HG02973 (cell line): ENCODE results near the gene ZNF185.

Source experiments
- ATAC-seq: cut with Tn5 transposase; IDR thresholded peaks from one replicate; pipeline ENCODE4 v1.9.1; 2021; ENCODE audit warnings: moderate library complexity; ENCODE audit not compliant: unreplicated experiment

ZNF185 gene

DNA sequence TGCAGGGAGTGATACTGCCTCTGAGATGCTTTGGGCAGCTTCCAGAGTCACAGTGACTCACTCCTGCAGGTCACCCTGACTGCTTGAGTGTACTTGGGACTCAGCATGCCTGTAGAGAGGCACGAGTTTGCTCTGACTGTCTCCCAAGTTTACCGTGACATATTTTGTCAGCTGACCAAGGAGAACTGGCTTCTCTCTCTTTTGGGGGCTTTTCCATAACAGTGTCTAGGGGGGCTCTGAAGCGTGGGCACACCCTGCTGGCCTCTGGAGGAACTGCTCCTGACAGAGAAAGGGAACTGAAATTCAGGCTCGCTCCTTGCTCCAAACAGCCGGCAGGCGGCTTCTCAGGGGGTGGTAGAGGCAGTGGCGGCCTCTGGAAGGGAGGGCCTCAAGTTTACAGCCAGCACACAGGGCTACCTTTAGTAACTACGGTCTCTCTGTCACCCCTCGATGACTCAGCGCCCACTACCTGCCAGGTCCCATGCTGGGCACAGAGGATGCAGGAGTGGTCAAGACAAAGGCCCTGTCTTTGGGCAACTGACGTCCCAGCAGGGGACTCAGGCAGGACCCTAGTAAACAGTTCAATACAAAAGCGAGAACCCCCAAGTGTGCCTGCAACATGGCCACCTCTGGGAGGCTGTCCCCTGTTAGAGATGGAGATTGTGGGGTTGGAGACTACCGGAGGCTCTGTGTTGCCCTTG, 17.8 kb downstream of the ZNF185 start:
- ATAC-seq: peak; percentile 69

DNA sequence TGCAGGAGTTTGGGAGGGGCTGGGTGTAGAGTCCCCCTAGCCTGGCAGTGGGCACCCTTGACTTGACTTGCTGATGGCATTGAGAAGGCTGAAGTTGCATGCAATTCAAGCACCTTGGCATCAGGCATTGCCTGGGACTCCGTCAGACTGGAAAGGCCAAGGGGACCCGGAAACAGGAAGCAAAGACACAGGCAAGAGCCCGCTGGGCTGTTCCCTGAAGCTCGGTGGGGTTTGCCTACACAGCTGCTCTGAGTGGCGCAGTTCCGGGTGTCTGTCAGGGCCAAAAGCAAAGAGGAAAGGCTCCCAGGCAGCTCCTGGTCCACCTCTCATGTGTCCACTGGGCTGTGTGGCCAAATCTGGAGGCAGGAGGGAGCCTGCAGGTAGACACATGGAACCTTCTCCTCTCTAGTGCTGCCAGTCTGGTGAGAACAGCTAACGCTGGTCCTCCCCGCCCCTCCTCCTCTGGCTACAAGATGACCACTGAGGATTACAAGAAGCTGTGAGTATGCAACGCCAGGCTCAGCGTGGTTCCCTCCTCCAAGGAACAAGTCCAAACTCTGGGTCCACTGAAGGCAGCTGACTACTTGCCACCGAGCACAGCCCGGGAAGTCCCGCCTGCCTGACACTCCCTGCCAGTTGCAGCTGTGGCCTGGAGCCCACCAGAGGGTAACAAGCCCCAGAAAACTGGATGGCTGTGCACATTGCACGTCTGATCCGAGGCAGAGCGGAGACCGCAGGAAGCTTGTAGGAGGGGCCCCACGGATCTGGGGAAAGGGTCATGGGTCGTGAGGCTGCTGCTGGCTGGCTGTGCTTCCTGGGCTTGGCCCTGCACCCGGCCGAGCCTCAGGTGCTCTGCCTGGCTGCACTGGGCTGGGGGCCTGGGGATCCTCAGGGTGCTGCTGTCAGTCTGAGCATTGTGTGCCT, 20.1 kb downstream of the ZNF185 start:
- no peak for ATAC-seq

DNA sequence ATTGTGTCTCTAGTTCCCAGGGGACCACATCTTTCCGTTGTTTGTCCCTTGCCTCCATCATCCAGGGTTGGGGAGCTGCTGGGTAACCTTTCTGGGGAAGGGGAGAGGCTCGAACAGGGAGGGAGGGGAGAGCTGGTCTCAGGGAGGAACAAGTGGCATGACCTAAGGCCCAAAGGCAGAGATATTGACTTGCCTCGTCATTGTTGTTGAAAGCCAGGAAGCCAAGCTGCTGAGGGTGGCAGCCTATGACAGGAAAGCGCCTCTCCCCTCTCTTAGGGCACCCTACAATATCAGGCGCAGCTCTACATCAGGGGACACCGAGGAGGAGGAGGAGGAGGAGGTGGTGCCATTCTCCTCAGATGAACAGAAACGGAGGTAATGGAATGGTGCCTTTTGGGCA, 20.8 kb downstream of the ZNF185 start:
- no peak for ATAC-seq

DNA sequence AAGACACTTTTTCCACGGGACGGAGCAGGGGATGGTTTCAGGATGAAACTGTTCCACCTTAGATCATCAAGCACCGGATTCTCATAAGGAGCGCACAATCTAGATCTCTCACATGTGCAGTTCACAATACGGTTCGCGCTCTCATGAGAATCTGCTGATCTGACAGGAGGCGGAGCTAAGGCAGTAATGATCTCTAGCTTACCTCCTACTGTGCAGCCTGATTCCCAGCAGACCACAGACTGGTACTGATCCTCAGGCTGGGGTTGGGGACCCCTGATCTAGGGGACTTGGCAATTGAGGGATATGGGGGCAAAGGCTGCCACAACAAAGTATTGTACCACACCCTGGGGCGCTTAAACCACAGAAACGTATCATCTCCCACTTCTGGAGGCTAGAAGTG, 25.7 kb downstream of the ZNF185 start:
- no peak for ATAC-seq

DNA sequence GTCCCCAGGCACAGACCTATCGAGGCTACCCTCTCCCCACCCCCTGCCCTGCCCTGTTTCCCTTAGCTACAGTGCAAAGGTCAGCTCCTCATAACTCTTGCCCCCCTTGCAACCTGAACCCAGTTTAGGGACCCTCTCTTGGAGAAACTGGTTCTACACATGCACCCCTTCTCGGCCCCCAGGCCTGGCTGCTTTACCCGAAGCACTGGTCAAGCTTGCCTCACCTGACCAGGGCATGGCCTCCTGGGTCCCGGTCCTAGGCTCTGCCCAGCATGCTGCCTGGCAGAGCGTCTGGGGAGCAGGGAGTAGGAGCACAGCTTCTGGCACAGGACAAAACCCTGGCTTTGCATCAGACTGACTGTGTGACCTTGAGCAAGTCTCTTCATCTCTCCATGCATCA, 28.0 kb downstream of the ZNF185 start:
- no peak for ATAC-seq

DNA sequence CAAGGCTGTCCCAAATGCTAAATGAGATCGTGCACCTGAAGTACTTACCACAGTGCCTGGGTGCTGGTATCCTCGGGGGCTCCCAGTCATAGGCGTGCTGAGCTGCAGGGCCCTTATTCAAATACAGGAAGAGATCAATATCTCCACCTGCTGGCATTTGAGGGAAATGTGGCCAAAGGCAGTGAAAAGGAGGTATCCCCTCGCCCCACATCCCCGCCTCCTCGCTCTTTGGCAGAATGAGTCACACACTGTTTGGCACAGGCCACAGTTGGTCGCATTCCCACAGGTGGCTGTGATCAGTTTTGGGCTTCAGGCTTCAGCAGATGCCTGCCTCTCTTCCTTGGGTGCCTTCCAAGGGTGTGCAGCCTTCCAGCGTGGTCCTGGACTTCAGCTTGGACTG, 28.4 kb downstream of the ZNF185 start:
- peak; percentile 62 for ATAC-seq

DNA sequence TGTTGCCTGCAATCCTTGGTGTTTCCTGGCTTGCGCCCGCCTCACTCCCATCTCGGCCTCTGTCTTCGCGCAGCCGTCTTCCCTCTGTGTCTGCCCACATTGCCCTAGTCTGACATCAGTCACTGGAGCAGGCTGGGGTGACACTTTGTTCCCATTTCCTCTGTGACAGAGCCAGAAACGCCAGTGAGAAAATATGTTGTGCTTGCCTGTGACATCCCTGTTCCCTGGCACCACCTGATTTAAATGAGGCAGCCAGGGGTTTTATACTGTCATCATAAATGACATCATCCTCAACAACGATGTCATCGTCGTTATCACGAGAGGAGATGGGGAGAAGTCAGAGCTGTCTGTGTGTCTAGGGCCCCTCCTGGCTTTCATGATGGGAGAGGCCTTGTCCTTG, 29.1 kb downstream of the ZNF185 start:
- ATAC-seq: no peak

DNA sequence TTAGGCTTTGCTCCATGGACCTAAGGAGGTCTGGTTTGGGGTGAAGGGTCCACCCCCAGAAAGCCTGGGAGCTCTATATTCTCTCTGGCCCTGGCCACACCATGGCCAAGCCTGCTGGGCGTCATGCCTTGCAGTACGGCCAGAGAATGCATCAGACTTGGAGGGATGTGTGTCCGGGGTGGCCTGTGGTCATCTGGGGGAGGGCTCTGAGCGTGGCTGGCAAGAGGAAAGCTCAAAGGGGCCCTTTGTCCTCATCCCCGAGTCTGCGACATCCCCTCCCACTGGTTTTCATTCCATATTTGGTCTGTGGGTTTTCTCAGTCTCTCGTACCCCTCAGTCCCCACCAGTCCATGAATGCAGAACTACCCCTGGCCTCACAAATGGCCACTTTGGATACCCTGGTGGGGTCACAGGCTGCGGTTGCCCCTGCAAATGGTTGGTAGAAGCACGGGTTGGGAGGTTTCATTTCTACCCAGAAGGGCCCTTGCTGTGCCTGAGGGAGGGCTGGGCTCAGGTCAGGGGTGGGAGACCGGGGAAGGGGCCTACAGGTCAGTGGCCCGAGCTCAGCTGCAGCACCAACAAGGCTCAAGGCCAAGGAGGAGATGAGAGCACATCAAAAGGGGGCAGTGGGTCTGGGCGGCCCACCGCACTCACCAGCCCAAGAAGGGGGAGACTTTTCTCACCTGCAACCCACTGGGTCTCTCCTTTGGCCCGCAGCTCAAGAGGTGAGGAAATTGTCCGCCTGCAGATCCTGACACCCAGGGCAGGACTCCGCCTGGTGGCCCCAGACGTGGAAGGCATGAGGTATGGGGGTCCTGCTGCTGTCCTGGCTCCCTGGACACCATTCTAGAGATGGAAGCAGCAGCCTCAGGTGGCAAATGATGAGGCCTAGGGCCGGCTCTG, 30.2 kb downstream of the ZNF185 start:
- no peak for ATAC-seq

DNA sequence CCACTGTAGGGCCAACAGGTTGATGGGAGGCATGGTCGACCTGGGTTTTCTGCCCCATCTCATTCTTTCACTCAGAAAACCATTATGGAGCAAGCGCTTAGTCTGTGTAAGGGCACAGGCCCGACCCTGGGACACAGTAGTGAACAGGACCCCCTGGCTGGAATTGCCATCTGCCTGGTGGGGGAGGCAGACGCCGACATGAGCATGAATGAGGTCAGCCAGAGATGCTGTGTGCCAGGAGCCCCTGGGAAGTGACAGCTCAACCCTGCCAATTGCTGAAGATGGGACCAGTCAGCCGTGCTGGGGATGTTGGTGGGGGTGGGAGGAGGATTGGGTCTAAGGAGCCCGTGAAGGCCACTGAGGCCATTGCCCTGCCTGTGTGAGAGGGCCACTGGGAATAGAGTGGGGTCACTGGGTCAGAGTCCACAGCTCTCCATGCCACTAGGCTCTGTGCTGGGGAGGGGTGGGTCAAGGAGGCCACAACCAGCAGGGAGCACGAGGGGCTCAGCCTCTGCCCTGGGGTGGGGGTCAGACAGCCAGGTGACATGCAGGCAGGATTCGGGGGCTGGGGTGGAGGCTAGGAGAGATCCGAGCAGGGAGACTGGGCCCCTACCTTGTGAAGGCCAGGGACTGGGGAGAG, 31.0 kb downstream of the ZNF185 start:
- no peak for ATAC-seq

DNA sequence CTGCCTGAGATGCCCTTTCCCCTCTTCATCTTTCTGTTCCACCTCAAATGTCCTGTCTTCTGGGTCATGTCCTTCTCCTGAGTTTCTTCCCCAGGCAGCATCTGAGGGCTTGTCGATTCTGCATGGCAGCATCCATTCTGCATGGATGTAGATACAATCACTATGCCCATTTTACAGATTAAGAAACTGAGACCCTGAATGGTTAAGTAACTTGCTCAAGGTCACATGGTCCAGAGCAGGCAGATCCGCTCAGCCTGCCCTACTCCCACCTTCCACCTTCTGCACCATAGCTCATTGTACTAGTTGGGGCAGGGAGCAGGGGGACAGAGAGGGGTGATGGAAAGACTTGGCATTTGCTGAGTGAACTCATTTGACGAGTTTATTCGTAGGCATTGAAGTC, 32.0 kb downstream of the ZNF185 start:
- no peak for ATAC-seq

DNA sequence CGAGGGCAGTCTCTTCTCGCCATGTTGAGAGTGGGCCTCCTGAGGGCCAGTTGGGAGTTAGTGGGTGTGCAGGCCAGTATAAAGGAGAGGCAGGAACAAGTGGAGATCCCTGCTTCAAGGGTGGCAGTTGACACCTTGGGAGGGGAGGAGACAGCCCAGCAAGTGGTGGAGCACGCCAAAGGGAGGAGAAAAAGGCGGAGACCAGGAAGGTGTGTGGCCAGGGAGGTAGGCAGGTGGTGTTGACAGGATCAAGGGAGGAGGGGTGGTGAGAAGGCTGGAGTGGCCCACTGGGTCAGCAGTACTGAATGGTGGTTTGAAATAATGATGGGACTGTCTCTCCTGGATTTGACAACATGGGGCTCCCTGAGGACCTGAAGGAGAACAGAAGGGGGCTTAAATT, 32.6 kb downstream of the ZNF185 start:
- ATAC-seq: no peak

DNA sequence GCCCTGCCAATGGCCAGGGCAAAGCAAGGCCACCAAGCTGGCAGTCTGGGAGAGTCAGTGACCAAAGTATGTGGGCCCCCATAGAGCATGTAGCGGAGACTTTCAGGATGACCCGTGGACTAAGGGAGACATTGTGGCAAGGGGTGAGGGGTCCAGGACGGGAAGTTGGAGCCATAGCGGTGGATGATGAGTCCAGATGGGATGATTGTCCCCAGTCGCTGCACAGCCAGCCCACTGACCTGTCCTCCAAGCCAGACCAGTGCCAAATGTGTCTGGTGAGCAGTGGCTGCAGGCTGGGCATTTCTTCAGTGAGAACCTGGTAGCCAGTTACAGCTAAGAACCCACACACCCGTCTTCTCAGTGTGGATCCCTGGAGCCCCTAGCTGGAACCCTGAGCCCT, 34.3 kb downstream of the ZNF185 start:
- ATAC-seq: no peak

DNA sequence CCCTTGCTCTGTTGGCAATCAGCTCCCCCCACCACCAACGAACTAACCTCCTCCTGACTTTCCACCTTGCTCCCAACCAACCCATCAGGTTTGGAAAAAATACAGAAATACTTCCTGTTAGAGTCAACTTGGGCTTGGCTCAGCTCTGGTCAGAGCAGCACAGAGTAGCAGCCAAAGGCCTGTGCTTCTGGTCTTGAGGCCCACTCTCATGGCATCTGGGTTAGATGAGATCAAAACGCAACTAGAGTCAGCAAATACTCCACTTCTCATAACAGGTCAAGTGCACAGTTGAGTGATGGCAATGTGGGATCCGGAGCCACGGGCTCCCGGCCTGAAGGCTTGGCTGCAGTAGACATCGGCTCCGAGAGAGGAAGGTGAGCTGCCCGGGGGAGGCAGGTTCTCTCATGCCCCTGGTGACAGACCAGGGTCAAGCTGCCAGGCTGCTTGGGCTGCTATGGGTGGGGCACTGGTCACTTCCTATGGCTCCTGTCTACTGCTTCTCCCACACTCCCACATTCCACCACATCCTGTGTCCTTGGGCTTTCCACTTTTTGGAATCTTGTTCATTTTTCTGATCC, 34.8 kb downstream of the ZNF185 start:
- ATAC-seq: no peak

DNA sequence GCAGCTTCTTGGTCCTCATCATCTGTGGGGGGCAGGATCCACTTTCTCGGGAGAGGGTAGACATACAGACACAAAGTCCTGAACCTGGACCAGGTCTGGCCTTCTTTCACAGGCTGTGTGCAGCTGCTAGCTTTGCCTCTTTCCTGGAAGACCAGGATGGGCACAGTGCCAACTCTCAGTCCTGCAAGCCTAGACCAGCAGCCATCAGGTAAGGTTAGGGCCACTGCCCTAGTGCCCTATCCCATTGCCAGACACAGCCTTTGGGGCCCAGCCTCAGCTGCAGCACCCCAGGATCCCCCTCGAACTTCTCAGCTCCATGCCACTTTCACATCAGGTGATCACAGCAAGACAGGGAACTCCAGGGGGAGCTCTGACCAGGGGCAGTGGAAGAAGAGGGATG, 38.4 kb downstream of the ZNF185 start:
- ATAC-seq: no peak

DNA sequence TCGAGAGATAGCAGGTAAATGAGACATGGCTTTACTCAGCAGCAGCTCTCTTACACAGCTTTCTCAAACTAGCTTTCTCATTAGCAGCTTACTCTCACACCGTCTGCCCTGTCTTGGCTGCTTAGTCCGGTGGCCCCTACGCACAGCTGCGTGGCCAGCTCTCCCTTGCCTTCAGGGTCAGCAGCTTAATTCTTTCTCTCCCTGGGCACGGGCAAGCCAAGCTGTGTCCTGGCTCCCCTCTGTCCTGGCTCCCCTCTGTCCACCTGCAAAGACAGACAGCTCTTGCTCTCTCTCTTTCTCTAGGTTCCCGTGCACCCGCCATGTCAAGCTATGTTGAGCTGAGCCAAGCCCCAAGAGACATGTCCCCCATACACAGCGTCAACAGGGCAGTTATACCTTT, 39.4 kb downstream of the ZNF185 start:
- no peak for ATAC-seq

DNA sequence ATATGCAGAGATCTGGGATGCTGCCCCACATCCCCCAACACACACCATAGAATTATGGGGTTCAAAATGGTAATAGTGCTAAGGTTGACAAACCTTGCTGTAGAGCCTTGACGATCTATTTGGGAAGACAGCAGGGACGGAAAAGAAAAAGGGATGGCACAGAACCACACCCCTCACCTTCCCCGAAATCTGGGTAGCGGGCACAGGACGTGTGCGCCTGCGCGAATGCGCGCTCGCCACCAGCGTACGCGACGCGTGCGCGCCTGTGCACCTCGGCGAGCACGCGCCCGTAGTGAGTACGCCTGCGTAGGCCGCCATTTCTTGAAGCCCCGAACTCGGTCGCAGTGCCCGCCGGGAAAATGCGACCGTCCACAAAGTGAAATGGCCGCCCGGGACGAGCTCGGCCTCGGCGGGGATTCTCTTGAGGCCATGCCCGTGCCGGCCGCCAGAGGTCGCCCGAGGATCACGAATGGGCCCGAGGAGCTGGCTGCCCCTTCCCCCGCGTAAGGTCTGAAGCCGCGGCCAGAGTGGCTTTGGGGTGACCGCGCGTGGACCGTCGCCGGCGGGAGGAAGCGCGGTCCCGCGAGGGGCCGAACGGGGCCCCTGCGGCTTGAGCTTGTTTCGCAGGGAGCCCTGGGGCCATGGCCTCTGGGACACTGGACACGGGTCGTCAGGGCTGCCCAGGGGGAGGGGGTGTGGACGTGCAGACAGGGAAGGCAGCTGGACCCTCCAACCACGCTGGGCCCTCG, 43.6 kb downstream of the ZNF185 start:
- peak; percentile 90 for ATAC-seq

DNA sequence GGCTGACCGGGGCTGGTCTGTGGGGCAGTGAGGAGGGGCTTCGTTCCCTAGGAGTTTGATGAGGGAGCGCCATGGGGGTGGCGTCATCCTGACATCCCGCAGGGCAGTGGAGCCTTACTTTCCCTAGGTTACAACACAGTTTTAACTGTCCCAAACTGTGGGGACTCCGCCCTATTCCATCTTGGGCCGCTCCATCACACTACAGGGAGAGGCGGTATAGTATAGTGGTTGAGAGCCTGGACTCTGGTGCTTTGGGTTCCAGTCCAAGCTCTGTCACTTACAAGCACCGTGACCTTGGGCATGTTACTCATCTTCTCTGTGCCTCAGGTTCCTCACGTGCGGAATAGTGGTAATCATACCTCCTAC, 44.2 kb downstream of the ZNF185 start:
- no peak for ATAC-seq

DNA sequence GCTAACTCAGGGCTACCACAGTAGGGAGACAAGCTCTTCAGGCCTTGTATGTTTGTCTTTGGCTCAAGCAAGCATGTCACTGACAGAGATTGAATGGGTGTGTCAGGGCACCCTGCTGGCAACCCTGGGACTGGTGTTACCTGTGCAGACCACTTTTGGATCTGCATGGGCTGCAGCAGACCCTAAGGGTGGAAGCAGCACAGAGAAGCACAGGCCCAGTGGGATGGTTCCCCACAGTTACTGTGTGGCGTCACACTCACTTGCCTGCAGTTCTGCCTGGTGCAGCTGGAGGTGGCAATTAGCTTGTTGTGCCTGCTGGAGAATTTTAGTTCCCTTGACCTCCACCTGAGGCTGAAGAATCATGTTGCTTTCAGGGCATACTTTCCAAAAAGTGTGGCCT, 46.0 kb downstream of the ZNF185 start:
- no peak for ATAC-seq

DNA sequence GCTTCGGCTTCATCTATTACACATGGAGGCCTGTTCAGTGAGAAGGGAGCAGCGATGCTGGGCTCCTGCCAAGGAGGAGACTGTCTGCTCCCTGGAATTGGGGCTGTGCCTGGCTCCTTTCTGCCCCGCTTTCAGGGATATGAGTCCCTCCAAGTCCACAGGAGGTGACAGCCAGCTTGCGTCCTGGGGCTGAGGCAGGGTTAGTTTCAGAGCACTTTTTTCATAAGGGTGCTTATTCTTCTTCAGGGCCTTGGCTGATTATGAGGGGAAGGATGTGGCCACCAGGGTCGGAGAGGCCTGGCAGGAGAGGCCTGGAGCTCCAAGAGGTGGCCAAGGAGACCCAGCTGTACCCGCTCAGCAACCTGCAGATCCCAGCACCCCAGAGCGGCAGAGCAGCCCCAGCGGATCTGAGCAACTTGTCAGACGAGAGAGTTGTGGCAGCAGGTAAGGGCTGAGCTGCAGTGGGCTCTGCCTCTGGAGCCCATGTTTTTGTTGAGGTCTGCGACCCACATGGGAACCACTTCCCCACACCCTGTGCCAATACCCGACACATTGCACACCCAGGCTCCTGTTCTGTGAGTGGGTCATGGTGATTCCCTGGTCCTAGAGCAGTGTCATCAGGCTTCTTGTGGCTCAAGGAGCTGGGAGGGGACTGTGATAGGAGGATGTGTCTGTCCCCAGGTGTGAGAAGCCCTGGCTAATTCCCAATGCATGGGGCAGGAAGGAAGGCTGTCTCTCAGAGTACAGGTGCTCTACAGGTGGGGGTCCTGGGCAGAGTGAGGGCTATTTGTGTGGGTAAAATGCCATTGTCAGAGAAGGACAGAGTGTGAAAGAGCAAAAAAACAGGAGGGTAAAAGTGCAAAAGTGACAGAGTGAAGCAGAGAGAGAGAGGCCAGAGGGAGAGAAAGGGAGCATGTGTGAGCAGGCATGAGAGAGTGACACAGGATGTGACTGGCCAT, 47.4 kb downstream of the ZNF185 start:
- ATAC-seq: no peak
